K562 treated with DMSO at 1 percent for 4 hours (cell line): Measurements from ENCODE around the gene HEBP2. TPM values are rescaled to one million over a fixed set of nuclear protein-coding genes. Genes with fewer than 3 reads are reported as not detected.

Source experiments
- total RNA-seq: library from RNA; unstranded; fragments of 300-600 nt; gene quantifications from 2 replicates; pipeline ENCODE4 v1.2.3, GENCODE V29; 2022; ENCODE audit not compliant: insufficient read depth

Gene HEBP2
- total RNA-seq: 29.6 and 43.2 TPM in 2 replicates

GRCh38 chr6:138403801-138404665 lies at the start of gene HEBP2:
Gene HEBP2, plus strand, starts transcription at chr6:138404223. Its CDS starts 273 bp downstream, at chr6:138404496.

GRCh38 chr6:138377844-138378243 lies 26.2 kb upstream of the HEBP2 start, which contains the start of gene SMIM28:
Gene SMIM28, plus strand, starts transcription at chr6:138377905. Its CDS starts 168 bp downstream, at chr6:138378073.

Other genes starting within 250 kb of the HEBP2 start
- gene ARFGEF3, start 242.3 kb upstream of the HEBP2 start, total RNA-seq: not detected in 2 replicates
- gene PBOV1, start 185.7 kb upstream of the HEBP2 start, total RNA-seq: not detected in 2 replicates
- gene SMIM28, start 26.3 kb upstream of the HEBP2 start, total RNA-seq: not detected in 2 replicates
- 0.57 TPM in 1 of 2 replicates, not detected in the other for gene NHSL1, start 95.3 kb downstream of the HEBP2 start, total RNA-seq